HPDE6-E6E7 (cell line): ENCODE results near the gene ERICH6.
"Not testable (repeated sequence)": the region's sequence is repeated elsewhere in the genome, so short reads cannot be mapped to it uniquely, and the experiment has no call there.

Experiments used
- DNase-seq: peaks from one replicate; pipeline ENCODE4 v3.0.0; 2011; ENCODE audit warnings: missing footprints; ENCODE audit errors: extremely low spot score

The ERICH6 gene

DNA sequence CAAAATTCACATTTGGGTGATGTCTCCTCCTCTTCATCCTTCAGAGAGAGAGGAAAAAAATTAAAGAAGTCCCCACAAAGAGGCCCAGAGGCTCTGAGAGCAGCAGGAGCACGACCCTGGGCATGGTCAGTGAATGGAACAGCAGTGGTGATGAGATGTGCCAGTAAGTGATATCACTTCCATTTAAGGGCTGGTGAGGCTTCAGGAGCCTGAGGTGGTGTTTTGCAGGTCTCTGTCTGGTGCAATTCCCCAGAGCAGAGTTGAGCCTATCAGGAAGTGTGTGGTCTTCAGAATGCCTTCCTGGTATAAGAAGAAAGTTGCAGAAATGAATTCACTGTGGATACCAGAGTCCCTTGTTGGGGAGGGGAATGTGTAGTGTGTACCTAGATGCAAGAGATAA, 21.4 kb downstream of the ERICH6 start:
- DNase-seq, result no peak

DNA sequence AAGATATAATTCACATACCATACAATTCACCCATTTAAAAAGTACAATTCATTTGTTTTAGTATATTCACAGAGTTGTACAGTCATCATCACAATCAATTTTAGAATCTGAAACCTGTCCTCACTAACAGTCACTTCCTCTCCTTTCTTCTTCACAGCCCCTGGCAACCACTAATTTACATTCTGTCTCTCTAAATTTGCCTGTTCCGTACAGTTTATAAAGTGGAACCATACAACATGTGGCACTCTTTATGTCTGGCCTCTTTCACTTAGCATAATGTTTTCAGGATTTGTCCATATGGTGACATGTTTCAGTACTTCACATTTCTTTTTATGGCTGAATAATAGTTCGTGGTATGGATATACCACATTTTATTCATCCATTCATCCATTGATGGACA, 22.7 kb downstream of the ERICH6 start:
- no peak for DNase-seq

DNA sequence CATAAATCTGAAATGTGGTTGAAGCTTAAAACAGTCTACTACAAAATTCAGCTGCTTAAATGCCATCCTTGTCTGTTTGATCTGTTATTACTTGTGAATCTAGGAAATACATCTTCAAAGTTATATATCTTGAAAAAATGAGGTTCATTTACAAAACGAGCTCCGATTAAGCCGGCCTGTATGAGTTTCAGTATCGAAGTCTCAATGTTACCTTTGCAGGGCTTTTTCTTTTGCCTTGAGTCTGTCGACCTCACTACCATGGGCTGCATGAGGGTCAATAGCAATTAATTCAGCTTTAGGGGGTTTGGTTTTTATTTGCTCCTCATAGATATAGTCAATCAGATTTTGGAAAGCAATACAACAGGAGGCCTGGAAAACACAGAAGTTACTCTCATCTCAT, 23.2 kb downstream of the ERICH6 start:
- no peak for DNase-seq

DNA sequence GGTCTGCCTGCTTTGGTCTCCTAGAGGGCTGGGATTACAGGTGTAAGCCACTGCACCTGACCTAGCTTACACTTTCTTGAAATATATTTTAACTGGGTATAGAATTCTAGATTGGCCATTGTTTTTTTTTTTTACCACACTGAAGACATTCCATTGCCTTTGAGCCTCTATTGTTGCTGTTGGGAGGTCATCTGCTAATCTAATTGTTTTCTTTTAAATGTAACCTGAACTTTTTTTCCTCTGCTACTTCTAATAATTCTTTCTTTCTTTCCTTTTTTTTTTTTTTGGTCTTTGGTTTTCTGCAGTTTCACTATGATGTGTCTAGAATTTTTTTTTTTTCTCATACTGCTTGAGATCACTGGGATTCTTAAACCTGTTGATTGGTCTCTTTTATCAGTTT, 28.1 kb downstream of the ERICH6 start:
- no peak for DNase-seq

DNA sequence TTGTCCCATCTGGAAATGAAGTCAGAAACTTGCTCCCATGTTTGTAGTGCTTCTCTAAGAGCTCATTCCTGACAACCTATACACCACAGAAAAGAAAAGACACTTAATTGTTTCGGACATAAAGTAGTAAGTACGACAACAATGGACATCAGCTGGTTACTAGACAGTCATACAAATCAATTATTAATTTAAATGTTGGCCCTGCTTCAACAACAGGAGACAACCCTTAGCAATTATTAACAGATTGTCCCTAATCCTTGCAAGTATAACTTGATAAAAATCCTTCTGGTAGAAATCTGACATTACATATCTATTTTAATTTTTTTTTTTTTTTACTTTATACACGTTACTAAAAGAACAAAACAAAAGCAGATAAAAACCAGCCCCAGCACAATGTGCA, 29.8 kb downstream of the ERICH6 start:
- DNase-seq, result no peak

DNA sequence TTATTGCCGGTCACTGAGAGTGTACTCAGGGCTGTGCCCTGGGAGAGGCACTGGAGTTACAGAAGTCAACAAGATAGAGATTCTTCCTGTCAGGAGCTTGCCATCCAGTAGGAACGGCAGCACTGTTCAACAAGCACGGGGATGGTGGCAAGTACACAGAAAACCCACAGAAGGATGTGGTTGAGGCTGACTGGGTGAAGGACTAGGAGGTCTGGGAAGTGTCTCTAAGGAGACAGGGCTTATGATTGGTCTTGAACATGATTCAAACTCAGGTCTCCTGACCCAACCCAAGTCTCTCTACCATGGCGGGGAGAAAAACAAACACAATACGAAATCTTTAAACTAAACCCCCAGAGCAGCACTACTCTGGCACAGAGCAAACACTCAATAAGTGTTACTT, 37.6 kb downstream of the ERICH6 start:
- no peak for DNase-seq

DNA sequence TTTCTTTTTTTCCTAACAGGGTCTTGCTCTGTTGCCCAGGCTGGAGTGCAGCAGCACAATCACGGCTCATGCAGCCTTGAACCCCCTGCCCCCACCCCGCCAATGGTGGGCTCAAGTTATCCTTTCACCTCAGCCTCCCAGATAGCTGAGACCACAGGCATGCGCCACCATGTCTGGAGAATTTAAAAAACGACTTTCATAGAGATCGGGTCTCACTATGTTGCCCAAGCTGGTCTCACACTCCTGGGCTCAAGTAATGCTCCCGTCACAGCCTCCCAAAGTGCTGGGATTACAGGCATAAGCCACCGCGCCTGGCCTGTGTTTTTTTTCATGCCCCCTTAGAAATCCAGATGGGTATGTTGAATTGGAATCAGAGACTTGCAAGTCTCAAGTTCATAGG, 40.3 kb downstream of the ERICH6 start:
- no peak for DNase-seq

DNA sequence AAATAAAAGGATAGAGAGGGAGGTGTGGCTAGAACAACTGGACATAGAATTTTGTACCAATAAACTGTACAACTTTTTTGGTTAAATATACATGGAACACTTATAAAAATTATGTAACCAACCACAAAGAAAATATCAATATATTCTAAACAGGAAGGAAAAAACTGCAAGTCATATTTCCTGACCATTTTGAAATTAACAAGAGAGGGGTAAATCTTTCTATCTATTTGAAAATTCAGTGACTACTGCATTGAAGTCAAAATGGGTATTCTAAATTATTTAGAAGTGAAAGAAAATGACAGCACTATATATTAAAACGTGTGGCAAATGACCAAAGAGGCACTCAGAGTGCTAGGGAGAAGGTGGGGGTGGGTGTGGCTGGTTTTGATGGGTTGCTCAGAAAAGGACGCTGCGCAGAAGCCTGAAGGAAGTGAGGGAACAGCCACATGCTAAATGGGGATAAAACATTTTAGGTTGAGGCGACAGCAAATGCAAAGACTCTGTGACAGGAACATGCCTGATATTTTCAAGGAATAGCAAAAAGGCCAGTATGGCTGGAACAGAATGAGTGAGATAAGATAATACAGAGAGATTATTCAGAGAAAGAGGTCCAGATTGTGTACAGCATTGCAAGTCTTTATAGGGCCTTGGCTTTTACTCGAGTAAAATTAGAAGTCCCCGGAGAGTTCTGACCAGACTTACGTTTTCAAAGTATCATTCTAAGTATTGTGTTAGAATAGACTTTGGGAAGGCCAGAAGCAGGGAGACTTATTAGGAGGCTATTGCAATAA, 41.1 kb downstream of the ERICH6 start:
- no peak for DNase-seq

DNA sequence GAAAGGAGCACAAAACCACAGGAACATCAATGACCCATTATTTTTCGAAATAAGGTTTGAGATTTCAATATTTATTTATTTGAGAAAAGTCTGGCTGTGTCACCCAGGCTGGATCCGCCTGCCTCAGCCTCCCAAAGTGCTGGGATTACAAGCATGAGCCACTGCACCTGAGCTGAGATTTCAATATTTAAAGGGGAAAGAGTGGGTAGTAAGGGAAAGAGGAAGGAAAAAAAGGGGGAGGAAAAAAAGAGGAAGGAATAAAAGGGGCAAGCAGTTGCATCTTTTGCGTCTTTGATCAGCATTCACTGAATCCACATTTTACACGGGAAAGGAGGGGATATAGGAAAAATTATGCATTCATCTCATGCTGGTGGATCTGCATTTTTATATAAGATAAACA, 47.4 kb downstream of the ERICH6 start:
- DNase-seq, result no peak

DNA sequence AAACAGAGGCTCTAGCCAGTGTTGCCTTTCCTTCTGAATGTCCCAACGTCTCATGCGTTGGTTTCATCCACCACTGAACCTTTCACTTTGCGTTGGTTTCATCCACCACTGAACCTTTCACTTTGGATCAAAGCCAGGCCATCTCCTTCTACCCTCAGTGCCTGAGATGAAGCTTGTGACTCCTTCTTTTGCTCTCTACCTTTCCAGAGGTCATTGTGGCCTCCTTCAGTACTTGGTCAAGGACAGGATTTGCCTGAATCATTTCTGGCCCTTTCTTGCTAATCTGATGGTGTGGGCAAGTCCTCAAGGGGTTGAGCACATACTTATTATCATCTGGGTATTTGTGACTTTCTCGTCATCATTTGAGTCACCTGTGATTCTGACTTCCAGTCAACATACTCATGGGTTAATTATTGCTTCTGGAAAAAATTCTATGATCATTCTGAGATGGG, 50.6 kb downstream of the ERICH6 start:
- DNase-seq, result no peak

DNA sequence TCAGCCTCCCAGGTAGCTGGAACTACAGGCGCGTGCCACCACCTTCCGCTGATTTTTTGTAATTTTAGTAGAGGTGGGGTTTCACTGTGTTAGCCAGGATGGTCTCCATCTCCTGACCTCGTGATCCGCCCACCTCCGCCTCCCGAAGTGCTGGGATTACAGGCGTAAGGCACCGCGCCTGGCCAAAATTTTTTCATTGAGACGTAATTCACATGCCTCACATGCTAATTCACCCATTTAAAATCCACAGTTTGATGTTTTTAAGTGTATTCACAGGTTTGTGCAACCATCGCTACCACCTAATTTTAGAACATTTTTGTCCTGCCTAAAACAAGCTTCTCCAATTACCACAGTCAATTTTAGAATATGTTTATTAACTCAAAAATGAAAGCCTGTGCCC, 63.5 kb downstream of the ERICH6 start:
- DNase-seq, result no peak

DNA sequence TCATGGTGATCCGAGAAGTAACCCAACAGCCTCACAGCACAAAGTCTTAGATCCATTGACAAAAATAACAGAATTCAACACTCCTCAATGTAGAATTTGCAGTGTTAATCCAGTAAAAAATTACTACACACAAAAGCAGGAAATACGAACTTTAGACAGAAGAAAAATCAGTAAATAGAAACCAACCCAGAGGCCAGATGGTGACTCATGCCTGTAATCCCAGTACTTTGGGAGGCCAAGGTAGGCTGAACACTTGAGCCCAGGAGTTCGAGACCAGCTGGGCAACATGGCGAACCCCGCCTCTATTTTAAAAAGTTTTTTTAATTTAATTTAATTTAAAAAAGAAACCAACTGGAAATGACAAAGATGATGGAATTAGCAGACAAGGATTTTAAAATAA, 64.5 kb downstream of the ERICH6 start:
- no peak for DNase-seq

DNA sequence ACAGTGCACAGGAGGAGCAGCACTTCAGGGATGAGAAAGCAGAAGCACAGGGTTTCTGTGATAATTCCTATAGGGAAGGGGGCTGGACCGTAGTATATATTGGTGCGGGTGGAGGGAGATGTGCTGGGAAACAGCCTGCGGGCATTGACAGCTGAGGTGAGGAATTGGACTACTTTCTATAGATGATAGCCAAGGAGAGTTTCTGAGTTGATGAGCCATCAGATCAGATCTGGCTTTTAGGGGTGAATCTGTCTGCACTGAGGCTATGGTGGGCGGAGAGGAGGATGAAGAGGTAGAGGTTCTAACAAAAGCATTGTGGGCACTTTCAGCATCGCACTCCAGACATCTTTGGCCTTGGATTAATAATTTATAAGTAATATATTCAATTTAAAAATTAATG, 67.5 kb downstream of the ERICH6 start:
- no peak for DNase-seq

DNA sequence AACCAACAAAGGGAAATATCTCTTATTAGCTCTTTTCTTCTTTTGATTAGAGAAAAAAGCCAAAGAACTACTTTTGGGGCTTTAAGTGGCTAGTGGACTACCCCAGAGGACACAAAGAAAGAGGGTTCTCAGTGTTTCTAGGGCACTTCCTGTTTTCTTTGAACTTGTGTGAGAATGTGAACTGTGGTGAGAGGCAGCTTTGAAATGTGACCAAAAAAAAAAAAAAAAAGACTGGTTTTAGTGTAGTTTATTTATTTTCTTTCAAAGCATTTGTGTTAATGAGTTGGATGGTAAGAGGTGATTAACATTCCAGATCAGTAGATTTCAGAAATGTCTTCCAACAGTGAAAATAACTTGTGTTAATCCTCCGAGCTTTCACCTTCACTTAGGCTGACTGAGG, 68.2 kb downstream of the ERICH6 start:
- no peak for DNase-seq

DNA sequence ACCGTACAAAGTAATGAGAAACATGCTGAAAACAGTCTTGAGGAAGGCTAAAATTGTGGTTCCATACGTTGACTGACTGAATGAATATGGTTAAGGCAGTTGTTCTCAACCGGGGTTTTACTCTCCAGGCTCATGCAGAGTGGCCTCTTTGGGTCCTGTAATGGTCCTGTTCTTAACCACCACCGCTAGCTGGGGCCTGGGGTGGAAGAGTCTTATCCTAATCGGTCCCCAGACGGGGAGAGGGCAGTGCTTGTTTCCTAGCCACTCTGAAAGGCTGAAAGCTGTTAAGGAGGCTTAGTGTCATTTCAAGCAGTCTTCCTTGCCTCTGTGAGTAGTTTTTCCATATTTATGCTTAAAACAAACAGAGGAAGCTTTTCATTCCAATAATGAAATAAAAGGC, 68.6 kb downstream of the ERICH6 start:
- DNase-seq, result no peak

DNA sequence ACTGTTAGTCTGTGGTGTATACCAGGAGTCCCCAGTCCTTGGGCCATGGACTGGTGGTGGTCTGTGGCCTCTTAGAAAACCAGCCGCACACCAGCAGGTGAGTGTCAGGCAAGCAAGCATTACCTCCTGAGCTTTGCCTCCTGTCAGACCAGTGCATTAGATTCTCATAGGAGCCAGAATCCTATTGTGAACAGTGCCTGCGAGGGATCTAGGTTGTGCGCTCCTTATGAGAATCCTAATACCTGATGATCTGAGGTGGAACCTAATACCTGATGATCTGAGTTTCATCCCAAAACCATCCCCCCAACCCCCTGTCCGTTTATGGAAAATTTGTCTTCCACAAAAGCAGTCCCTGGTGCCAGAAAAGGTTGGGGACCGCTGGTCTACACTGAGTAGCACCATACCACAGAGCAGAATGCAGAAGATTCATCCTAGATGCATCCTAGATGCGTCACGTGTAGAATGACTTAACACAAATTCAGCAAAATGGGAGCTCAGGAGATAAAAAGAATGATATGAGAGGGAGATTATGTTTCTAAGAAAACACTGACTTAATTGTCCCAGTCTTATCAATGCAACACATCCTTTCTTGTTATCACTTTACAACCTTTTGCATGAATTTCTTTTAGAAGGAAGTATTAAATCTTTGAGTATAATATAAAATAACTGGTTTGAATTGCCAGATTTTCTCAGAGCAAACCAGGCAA, 72.1 kb downstream of the ERICH6 start:
- no peak for DNase-seq

DNA sequence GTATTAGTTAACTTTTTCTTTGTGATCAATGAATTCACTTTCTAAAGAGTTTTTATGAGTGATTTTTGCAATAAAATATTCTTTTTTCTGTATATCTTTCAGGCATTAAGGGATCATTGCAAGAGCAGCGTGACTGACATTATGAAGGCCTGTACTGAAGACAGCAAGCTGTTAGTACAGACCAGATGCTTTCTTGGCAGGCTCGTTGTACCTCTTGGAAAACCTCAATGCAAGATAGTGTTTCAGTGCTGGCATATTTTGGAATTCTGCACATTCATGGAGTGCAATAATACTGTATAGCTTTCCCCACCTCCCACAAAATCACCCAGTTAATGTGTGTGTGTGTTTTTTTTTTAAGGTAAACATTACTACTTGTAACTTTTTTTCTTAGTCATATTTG, 76.2 kb downstream of the ERICH6 start:
- no peak for DNase-seq

DNA sequence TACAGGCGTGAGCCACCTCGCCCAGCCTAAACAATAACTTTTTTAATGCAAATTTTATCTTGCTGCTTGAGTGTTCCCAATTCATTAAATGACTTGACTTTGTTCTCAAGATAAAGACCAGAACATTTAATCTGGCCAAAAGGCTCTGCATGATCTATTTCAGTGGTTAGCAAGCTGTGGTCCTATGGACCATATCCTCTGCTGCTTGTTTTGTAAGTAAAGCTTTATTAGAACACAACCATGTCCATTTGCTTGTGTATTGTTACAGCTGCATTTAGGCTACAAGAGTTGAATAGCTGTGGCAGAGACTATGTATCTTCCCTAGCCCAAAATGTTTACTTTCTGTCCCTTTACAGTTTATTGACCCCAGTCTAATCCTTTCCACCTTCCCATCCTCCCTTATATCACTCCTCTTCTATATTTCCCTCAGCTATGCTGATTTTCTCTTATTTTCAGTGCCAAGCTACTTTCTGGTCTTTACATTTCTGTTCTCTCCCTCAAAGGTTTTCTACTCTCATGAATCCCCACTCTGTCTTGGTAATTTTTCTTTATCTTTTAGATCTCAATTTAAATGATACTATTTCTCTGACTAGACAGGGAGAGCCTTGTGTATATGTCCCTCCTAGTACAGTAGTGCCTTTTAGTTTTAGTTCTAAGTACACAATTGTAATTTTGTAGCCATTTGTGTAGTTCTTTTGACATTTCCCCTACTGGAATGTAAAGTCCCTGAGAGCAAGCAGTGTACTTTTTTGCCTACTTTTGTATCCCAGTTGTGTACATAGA, 77.4 kb downstream of the ERICH6 start:
- no peak for DNase-seq

DNA sequence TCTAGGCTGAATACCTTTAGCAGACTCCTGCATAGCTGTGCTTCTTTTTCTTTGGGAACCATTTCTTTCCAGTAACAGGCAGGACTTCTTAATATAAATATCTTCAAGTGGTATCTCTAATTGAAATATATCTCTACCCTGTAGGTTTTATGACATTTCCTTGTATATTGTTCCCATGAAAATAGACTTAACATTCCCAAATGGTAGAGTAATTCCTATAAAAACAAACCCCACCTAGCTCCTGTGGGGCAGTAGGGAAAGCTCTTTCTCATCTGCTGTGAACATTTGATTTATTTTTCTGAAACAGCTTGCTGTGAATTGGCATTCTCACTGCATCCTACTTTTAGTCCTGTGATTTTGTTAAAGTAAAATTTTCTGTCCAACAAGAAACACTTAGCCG, 79.8 kb downstream of the ERICH6 start:
- no peak for DNase-seq

DNA sequence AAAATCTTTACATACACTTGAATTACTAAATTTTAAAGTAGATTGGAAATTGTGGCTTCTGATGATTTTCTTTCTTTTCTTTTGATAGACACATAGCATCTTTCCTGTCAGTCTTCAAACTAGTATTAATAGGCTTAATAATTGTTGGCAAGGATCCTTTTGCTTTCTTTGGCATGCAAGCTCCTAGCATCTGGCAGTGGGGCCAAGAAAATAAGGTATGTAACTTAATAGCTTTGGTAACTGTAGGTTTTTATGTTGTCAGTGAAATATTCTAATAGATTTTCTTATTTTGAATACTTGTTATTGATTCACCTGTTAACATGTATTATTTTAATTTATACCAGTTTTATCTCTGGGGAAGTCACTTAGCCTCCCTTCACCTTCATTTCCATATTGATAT, 80.8 kb downstream of the ERICH6 start:
- DNase-seq, result not testable (repeated sequence)

DNA sequence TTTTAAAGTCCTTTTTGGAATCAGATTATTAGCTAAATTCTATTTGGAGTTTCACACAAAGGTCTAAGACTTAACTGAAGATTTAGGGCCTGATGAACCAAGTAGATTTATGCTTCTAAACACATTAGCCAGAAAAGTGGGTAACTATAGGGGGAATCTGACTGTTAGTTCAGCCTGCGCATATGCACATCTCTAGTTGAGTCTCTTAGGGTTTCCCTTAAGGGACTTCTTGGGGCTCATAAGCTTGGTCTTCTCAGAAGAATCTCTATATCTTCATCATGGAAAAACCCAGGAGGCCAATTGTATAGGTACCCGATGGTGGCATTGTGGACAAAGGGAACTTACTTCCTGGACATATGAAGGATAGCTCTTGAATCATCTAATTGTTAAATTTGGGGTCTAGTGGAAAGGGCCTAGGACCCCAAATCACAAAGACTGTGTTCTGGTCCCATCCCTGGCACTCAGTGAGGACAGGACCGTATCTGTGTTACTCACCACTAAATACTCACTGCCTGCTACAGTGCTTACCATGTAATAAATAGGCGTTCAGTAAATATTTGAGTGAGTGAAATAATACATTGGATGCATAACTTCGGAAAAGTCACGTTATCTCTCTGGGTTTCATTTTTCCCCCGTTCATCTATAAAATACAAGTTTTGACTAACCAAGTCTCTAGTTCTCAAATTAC, 83.6 kb downstream of the ERICH6 start:
- DNase-seq, result no peak
